Heart right ventricle (tissue), 16 donors: Measurements from ENCODE around the gene DDX60. TPM values are rescaled to one million over a fixed set of nuclear protein-coding genes. Genes with fewer than 3 reads are reported as not detected.

ENCODE experiments used
- ATAC-seq, 8 donors: fragments of 200-7000 bp; cut with Tn5 transposase; one replicate each; pipeline ENCODE4 v1.9.1; 2020; ENCODE audit warnings: mild to moderate bottlenecking in 8 of 8, moderate library complexity in 8 of 8, moderate number of reproducible peaks in 1 of 8
- DNase-seq, 2 donors: peaks; one replicate each; pipeline ENCODE4 v3.0.0-alpha.2; 2020
- H3K27ac ChIP-seq, 10 donors: fragments of 200-600 bp; sonication (generic) in 2 of 10; one replicate each; pipeline versions ENCODE4 v1.5.0 to v1.8.0; 2020 to 2022; ENCODE audit warnings: mild to moderate bottlenecking in 3 of 10
- H3K27me3 ChIP-seq, 7 donors: fragments of 200-600 bp; one replicate each; pipeline ENCODE4 v1.8.0; 2021 to 2022; ENCODE audit warnings: mild to moderate bottlenecking in 2 of 7
- H3K36me3 ChIP-seq, 9 donors: fragments of 200-600 bp; sonication (generic) in 1 of 9; one replicate each; pipeline versions ENCODE4 v1.5.0 to v1.8.0; 2020 to 2022; ENCODE audit warnings: mild to moderate bottlenecking in 2 of 9
- H3K4me1 ChIP-seq, 9 donors: fragments of 200-600 bp; sonication (generic) in 1 of 9; one replicate each; pipeline versions ENCODE4 v1.5.0 to v1.8.0; 2020 to 2022; ENCODE audit warnings: mild to moderate bottlenecking in 4 of 9
- H3K4me3 ChIP-seq, 10 donors: fragments of 200-600 bp; sonication (generic) in 2 of 10; one replicate each; pipeline versions ENCODE4 v1.5.0 to v1.8.0; 2020 to 2022; ENCODE audit warnings: mild to moderate bottlenecking in 7 of 10, moderate library complexity in 2 of 10
- H3K9me3 ChIP-seq, 11 donors: fragments of 200-600 bp in 10 of 11; sonication (generic) in 2 of 11; one replicate each; pipeline versions ENCODE4 v1.5.0 to v1.8.0; 2013 to 2022; ENCODE audit warnings: mild to moderate bottlenecking in 2 of 11, control low read depth in 1 of 11, moderate library complexity in 1 of 11
- WGBS, 2 donors: extraction: QIAGEN DNeasy Blood & Tissue Kit; methylation state at CpG; one replicate each; pipeline ENCODE4 v1.1.7; 2013; ENCODE audit warnings: inconsistent platforms in 1 of 2; 5-methylcytosine and 5-hydroxymethylcytosine counted together
- intact Hi-C, 10 donors: fragments of 100-400 bp; cut with DNase I; formaldehyde crosslinking; loops; one replicate each; pipeline versions ENCODE4 v1.11.1 to v1.14.2; 2022
- polyA plus RNA-seq, 2 donors: library from polyadenylated mRNA; stranded (reverse); fragments of 200-250 nt; gene quantifications; one replicate each; pipeline ENCODE4 v1.2.3, GENCODE V29; 2013
- total RNA-seq, 10 donors: library from RNA; stranded (reverse); fragmentation: NEBNext Ultra II Directional in 3 of 10; extraction: Animal tissue kit (Norgen Biotek cat#: 25700) in 3 of 10; gene quantifications; one replicate each; pipeline versions ENCODE4 v1.2.1 to v1.2.4, GENCODE V29; 2021 to 2023
- TF ChIP-seq, protein P1 (sequence below), 9 donors: fragments of 200-600 bp; sonication (generic) in 2 of 9; IDR thresholded peaks; one replicate each; pipeline versions ENCODE4 v1.5.0 to v1.8.0; 2021 to 2022; ENCODE audit warnings: antibody characterized with exemption in 9 of 9, mild to moderate bottlenecking in 5 of 9, moderate library complexity in 1 of 9
- donor health status: Arrhythmogenic right ventricular cardiomyopathy.
- donor health status: ischemic (EF 13 %, LVEDD 7.1; RV severe dilation, severe dysfunction).
- donor health status: healthy with polysubstance abuse.
- donor health status: DM: no; HTN: yes; CAD: no.
- donor health status: DM: no; HTN: no; CAD: no.
- donor health status: ischemic (EF 25% LVEDD 6.9; RV normal size, moderate dysfunction).
- donor health status: ischemic (EF 25% LVEDD 5.7; RV mildly dilated, moderate dysfunction).
- donor health status: healthy.
- donor health status: DM: yes; HTN: yes; CAD: no.
- donor health status: Ischemic cardiomyopathy.
- donor health status: ischemic (EF 35%, LVEDD 5.7; RV mildly dilated, moderate dysfunction).
- donor health status: nonischemic (EF 11% LVEDD 7.7; RV severe dilation, severe dysfunction).
- donor health status: DM: yes; HTN: yes; CAD: no.
- donor health status: PGD.
- donor health status: ischemic (EF 29% LVEDD 5.4; RV normal size, mild dysfunction).
- donor health status: nonischemic (EF 23%, LVEDD 6.1; RV moderate dilation, normal function).

DDX60 gene
- total and polyA plus RNA-seq, 12 donors: 2.3 to 21.5 (median 7.7) TPM

DNA sequence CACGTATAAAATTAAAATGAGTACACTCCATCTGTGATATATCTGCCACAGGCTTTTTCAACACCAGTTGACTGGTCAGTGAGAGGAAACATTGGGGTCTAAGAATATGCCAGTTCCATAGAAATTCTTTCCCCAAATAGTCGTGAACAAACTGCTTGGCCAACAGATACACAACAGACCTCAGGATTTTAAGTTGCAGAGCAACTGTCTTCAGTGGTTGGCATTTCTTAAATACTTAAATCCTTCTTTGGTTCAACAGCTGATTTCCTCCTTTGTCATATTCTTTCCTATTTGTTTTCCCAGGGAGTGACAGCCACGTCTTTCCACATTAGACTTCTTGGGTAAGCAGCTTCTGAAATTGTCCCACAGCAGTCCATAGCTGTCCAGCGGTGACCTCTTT, 7.0 kb upstream of the DDX60 start:
- no peak overlapping the region for H3K27ac ChIP-seq
- no peak for DNase-seq
- H3K4me1 ChIP-seq: no peaks in the 10 kb centered on the region
- no peaks in the 10 kb centered on the region for H3K27me3 ChIP-seq
- H3K36me3 ChIP-seq: no peaks in the 10 kb centered on the region
- WGBS, 2 donors: 65 to 66% methylated on average over 4 of the region's 4 CpGs
- intact Hi-C loops: no loop called here
- peaks cover 0 to 6% (median 0%) of the 10 kb centered on the region in 11 donors for H3K9me3 ChIP-seq
- ATAC-seq: no peak
- TF ChIP-seq, protein P1, sequence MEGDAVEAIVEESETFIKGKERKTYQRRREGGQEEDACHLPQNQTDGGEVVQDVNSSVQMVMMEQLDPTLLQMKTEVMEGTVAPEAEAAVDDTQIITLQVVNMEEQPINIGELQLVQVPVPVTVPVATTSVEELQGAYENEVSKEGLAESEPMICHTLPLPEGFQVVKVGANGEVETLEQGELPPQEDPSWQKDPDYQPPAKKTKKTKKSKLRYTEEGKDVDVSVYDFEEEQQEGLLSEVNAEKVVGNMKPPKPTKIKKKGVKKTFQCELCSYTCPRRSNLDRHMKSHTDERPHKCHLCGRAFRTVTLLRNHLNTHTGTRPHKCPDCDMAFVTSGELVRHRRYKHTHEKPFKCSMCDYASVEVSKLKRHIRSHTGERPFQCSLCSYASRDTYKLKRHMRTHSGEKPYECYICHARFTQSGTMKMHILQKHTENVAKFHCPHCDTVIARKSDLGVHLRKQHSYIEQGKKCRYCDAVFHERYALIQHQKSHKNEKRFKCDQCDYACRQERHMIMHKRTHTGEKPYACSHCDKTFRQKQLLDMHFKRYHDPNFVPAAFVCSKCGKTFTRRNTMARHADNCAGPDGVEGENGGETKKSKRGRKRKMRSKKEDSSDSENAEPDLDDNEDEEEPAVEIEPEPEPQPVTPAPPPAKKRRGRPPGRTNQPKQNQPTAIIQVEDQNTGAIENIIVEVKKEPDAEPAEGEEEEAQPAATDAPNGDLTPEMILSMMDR (IDR thresholded peaks at IDR 0.05): no peak
- H3K4me3 ChIP-seq: no peak overlapping the region

GRCh38 chr4:168321006-168321405, 2.5 kb upstream of the DDX60 start:
- Histone ChIP-seq H3K27ac (no peak overlapping the region), H3K36me3 (peaks cover 0 to under 1% (median 0%) of the 10 kb centered on the region in 9 donors), H3K9me3 (no peaks in the 10 kb centered on the region)

GRCh38 chr4:168319486-168320019, 1.0 kb upstream of the DDX60 start:
- Histone ChIP-seq H3K4me1 (peaks cover 0 to 26% (median 19%) of the 10 kb centered on the region in 9 donors), H3K27me3 (no peaks in the 10 kb centered on the region), H3K27ac (peak overlapping the region in 8 of 10 donors; percentile 94 to 100 (median 98)), H3K9me3 (no peaks in the 10 kb centered on the region), H3K36me3 (peaks cover 0 to 8% (median 0%) of the 10 kb centered on the region in 9 donors), H3K4me3 (peak overlapping the region in 8 of 10 donors; percentile 70 to 89 (median 81))
- intact Hi-C loops: loop anchor here in 6 of 10 donors (2.0 to 10.0 kb wide), 6 partner anchors 85 to 233 kb away; partner anchors contain the start of gene DDX60L (in 3 of the 6)
- WGBS, 2 donors: 55 to 66% methylated on average over 3 of the region's 3 CpGs
- DNase-seq (no peak), ATAC-seq (no peak)
- TF ChIP-seq, protein P1 (IDR thresholded peaks at IDR 0.05): no peak

More at GRCh38 chr4:168321006-168321405, 2.5 kb upstream of the DDX60 start:
- DNase-seq (no peak), ATAC-seq (no peak)
- Histone ChIP-seq H3K27me3 (no peaks in the 10 kb centered on the region), H3K4me3 (no peak overlapping the region), H3K4me1 (peaks cover 0 to 26% (median 19%) of the 10 kb centered on the region in 9 donors)
- TF ChIP-seq, protein P1 (IDR thresholded peaks at IDR 0.05): no peak
- intact Hi-C loops: no loop called here
- 88 to 91% methylated on average over 3 of the region's 3 CpGs for WGBS, 2 donors

DNA sequence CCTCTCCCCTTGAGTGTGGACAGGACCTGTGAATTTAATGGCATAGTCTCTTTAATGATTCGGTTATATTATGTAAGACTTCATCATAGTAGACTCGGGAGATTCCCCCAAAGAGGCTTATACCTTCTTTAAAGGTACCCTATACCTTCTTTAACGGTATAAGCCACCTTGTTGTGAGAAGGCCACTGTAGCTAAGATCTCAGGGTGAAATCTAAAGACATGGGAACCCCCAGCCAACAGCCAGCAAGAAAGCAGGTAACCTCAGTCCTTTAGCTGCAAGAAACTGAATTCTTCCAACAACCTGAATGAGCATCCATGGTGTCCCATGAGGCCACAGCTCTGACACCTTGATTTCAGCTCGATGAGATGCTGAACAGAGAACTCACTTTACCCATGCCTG, 931 bp downstream of the DDX60 start:
- Histone ChIP-seq H3K27ac (peak overlapping the region; percentile 94 to 100 (median 98)), H3K4me1 (peaks cover 0 to 26% (median 19%) of the 10 kb centered on the region in 9 donors), H3K4me3 (peak overlapping the region in 9 of 10 donors; percentile 70 to 89 (median 76)), H3K9me3 (no peaks in the 10 kb centered on the region), H3K27me3 (no peaks in the 10 kb centered on the region), H3K36me3 (peaks cover 0 to 8% (median 0%) of the 10 kb centered on the region in 9 donors)
- ATAC-seq (peak in 1 of 8 donors; percentile 11), DNase-seq (no peak)
- intact Hi-C loops: loop anchor here in 6 of 10 donors (1.0 to 10.0 kb wide), 7 partner anchors 87 to 235 kb away; partner anchors contain the start of gene DDX60L (in 4 of the 6)
- TF ChIP-seq, protein P1 (IDR thresholded peaks at IDR 0.05): no peak
- 70 to 72% methylated on average over 4 of the region's 4 CpGs for WGBS, 2 donors
